ENCODE data around the gene PITX2.

Gene PITX2

DNA sequence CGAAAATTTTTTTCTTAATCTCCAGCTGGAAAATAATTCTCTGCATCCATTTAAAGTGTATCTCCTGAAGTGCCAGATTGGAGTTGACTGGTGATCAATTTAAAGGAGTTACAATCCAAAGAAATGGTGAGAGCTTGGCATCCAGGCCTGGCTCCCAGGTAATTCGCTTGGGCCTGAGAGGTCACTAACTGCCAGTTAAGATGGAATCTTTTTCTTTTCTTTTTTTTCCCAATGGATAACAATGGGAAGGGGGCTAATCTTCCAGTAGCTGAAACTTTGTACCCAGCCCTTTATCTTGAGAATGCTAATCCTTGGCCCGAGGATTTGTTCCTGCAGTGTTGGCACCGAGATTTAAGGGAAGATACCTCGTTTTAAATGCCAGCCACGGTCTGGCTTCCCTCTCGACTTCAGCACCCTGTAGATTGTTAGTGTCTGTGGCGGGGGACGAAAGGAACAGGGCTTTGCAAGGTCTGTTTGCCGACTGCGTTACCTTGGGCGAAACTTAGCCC lies 13.3 kb upstream of the PITX2 start:
- DNase-seq, result no peak

DNA sequence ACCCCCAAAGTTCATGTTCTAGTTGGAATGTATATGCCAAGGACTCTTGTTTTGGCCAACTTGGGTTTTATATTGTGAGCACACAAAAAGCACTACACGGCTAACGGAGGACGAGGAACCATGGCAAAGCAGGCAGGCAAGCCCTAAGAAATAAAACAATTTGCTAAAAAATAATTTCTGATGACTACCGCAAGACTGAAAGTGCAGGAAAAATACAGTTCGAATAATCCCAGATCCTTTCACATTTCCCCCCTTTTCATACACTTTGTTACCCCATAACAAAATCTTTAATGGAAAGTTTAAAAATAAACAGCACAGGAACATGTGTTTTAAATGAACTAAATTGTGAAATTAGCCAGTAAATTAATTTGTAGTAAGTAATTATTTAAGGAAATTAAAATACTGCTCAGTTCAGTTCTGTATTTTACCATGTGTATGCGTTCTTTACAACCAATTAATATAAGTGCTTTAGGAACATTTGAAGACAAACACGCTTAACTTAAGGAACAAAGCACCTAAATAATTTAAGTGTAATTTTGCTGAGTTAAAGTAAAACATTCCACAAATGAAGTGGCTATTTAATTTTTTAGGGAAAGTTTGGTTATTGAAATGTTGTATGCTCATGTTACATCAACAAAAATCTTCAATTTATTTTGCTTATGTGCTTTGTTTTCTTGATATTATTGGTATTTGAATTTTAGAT lies 12.4 kb upstream of the PITX2 start:
- DNase-seq, result no peak

DNA sequence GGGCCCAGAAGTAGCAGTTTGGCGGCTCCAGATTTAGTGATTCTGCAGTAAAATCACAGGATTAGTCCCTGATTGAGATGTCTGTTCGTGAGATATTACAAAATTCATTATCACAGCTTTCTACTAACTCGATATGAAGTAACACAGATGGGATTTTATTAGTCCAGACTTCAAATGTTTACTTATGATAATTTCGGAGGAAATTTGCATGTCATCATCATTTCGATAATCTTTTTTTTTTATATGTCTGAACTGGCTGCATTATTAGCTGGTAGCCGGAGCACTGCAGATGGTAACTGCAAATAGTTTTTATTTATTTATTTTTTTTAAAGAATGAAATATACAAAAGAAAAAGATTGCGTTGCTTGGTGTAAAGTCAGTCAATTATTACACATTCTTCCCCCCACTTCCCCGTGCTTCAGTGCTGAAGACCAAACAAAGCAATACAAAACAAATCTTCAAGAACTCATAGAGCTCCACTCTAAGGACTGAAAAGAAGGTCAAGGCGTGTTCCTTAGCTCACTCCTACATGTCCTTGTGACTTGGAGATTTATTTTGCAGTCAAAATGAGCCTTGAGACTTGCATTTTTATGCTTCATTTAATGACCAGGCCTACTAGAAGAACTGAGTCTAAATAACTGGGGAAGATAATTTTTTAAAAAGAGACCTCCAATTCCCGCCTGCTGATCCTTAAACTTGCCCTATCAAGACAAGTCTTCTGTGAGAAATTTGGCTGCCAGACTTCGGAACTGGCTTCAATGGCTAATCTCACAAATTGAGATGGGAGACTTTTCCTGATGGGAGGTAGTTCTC lies 11.7 kb upstream of the PITX2 start:
- no peak for DNase-seq

DNA sequence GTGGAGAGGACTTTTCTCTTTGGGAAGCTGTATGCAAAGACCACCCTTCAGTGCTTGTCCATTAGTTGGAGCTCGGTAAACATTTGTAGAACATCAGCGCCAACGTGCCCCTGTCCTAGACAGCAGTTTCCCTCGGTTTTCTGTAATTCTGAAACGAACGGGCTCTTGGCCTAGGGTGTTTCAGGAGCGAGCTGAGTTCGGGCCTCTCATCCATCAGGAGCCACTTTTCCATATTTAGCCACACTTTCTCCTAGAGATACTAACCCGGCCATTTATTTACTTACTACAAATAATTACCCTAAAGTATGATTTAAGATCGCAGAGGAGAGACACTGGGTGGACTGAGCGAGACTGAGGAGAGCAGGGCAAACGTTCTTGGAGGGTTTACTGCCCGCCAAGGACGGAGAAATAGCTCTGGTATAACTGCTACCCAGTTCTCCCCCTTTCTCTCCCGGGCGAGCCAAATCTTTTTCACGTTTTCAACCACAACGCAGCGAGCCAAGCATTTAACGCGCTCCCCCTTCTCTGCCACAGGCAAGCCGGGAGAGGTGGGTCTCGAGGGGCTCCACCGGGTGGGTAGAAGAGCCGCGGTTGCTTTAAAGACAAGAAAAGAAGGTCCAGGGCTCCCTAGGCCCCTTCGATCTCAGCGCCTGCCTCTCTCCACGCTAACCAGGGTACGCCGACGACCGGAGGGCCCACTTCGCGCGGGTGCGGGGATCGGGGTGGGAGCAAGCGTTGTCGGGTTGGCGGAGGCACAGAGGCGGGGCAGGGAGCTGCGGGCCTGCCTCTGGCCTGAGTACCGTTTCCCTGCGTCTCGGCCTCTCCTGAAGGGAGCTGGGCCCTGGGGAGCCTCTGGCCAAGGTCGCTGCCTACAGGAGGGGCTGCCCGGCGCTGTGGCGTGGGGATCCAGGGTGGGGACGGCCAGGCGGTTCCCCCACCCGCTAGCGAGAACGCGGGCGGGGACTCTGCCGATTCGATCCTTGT lies 10.8 kb upstream of the PITX2 start:
- DNase-seq, result no peak

GRCh38 chr4:110632506-110633357 lies 9.9 kb upstream of the PITX2 start:
- no peak for DNase-seq

- no peak for DNase-seq
Measured at GRCh38 chr4:110631584-110632505, 9.0 kb upstream of the PITX2 start.

GRCh38 chr4:110630688-110631402 lies 8.0 kb upstream of the PITX2 start:
- DNase-seq, result no peak

DNA sequence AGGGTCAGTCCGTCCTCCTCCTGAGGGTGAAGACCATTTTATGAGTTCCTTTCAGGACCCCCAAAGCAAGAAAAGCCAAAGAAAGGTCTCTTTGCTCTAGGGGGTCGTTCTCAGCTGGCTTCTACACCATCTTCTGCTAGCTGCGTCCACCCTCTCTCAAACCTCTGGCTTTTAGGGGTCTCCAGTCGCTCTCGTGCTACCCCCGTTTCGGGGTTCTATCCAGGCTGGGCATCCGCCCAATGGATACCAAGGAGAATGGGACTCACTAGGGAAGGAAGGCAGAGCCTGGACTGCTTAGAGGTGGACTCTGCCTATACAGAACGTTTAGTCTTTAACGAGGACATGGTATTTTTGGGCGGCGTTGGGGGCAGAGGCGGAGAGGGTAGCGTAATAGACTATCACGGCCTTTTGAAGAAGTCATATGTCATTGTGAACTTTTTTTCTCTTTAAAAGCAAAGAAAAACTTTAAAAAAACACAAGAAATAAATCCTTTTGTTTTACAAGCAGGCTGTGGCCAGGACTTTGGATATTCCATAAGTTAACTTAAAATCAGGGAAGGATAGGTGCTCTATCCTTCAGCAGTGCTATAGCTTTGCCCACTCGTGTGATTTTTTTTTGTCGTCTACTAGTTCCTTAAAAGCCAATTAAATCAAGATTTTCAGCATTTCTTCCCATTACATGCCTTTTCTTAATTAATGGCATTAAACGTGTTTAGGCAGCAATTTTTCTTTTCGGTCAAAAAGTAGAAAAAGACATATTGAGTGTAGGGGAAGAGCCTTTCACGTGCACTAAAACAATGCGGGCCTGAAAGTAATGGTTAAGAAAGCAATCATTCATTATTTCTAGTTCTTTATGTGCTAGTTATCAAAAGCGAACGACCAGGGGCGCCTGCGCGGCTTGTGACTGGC lies 7.2 kb upstream of the PITX2 start:
- no peak for DNase-seq

GRCh38 chr4:110629214-110629754 lies 6.4 kb upstream of the PITX2 start:
- DNase-seq, result no peak

DNA sequence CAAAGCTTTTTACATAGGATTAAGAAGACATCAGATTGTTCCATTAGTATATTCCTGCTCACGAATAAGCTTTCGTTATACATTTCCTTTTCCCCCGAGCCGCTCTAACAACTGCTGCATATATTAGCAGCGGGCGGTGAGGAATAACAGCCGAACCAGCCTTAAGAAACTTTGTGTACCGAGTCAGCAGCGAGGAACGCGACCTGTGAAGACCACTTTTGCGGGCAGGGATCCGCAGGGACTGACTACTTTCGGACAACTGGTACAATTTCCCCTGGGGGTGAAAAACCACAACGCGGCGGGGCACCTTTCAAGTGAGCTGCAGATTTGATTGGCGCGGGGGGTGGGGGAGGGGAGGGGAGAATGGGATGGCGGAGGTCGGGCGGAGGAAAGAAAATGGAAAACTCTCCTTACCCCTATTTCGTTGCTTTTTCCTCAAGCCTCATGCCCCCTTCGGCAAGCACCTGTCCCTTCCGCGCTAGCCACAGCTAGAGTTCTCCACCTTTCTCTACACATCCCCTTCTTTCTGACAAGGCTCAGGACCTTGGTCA lies 5.9 kb upstream of the PITX2 start:
- DNase-seq, result no peak

DNA sequence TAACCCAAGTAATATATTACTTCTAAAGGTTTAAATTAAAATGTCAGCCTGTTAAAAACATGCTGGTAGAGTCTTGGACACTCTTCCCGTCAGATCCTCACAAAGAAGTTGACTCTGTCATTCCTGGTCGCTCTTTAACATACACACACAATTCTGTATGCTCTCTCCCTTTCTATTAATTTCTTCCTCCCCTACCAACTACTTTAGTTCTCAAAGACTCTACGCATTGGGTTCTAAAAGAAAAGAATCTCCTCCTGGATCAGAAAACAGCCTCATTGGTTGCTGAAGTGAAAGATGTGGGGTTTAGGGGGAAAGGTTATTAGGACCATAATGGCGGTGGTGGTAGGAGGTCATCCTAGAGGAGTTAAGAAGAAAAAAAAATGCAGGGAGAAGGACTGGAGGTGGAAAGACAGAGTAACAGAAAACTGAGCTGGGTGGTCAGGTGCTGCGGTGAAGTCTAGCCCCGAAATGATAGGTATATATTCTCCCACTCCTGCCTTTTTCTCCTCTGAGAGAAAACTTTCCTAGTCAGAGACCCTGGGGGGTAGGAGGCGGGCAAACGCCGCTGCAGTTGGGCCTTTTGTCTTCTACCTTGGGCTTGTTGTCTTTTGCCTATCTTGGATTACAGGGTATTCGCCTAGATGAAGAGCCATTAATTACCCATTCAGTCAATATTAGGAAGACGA lies 5.2 kb upstream of the PITX2 start:
- DNase-seq, result no peak

DNA sequence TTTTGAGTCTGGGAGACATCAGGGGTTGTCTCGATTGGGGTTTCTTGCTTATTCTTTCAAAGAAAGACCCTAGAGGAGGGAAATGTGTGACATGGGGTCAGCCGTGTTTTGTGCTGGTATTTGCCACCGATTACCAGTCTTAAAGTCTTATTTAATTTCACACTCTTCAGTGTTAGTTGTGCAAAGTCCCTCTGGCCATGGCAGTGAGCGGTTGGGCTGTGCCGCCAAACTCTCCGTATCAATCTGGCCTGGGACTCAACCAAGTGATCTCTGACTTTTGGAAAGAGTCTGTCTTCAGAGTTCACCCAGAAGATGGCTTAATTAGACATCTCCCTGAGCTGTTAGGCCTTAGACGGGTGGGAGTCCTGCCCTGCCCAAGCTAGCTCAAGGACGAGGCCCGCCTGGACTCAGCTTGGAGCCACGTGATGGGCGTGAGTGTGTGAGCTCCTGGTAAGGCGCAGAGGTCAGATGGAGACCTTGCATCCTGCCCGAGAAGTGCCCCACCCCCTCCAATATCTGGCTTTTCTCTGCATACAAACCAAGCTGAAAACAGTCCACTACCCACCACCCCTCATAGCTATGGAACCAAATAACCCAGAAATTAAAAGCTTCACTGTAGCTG lies 3.8 kb upstream of the PITX2 start:
- no peak for DNase-seq

- DNase-seq, result no peak
Measured at GRCh38 chr4:110625576-110626257, 2.8 kb upstream of the PITX2 start.

DNA sequence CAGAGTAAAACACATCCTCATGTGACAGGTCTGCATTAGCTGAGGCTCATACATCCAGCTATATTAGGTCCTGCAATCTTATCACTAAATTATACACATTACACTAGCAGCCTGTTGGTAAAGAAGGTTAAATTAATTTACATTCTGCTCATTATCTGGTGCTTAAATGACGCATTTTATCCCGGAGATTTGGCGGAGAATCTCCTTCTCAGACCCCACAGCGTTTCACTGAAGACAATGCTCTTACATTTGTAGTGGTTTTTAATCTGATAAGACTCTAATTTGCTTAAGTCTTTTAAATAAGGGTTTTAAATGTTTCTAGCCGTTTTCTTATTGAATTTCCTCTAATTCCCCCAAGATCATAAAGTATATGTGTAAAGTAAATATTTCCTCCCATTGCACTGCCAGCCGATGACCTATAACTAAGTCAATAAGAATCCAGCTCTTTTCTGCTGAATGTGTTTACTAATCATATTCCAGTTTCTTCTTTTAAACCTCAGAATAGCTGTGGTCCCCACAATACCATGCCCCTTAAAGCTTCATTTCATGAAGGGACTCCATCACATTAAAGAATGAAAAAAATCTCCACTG lies 2.1 kb upstream of the PITX2 start:
- no peak for DNase-seq

DNA sequence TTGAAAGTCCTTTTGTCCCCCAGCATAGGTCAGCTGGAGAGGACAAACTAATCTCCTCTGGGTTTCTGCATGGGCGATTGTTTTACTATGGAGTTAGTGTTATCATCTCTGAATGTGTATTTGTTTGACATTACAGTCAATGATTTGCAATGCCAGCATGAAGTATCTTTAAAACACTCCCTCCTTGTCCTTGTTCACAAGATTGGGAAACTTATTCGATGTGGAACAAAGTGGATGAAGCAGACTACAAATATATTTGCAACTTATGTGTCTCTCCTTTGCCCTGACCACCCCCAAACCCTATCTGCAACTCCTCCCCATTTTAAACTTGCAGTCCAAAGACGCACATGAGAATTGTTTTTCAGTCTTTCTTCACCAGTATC lies 1.5 kb upstream of the PITX2 start:
- DNase-seq, result no peak

- DNase-seq, result no peak
Measured at GRCh38 chr4:110623718-110624397, 981 bp upstream of the PITX2 start.

Data from NCI-H1092 (cell line).